ENCODE results near the gene GCSH.

The GCSH gene

GRCh38 chr16:81077076-81077940, 18.9 kb downstream of the GCSH start, which contains the start of gene C16orf46:
C16orf46 (minus strand) TSS chr16:81077238; CDS start chr16:81063955, 13,283 bp downstream.
- peaks cover 5% of the 10 kb centered on the region for H3K27me3 Mint-ChIP-seq (ENCODE audit: low read depth)
- no peaks in the 10 kb centered on the region for H3K36me3 Mint-ChIP-seq (ENCODE audit: low read depth)
- no peak within 1 kb of the TSS for H3K4me3 Mint-ChIP-seq
- no peaks in the 10 kb centered on the region for H3K9me3 Mint-ChIP-seq
- peaks cover 4% of the 10 kb centered on the region for H3K4me1 Mint-ChIP-seq (ENCODE audit: low read depth)
- no peak within 1 kb of the TSS for H3K27ac Mint-ChIP-seq

GRCh38 chr16:81076566-81077075, 19.6 kb downstream of the GCSH start:
- H3K36me3 Mint-ChIP-seq (ENCODE audit: low read depth) = no peaks in the 10 kb centered on the region
- H3K4me3 Mint-ChIP-seq = no peak overlapping the region
- no peaks in the 10 kb centered on the region for H3K9me3 Mint-ChIP-seq
- H3K27ac Mint-ChIP-seq = no peak overlapping the region
- peaks cover 5% of the 10 kb centered on the region for H3K27me3 Mint-ChIP-seq (ENCODE audit: low read depth)
- H3K4me1 Mint-ChIP-seq (ENCODE audit: low read depth) = peaks cover 4% of the 10 kb centered on the region

- H3K9me3 Mint-ChIP-seq = no peaks in the 10 kb centered on the region
- H3K36me3 Mint-ChIP-seq (ENCODE audit: low read depth) = no peaks in the 10 kb centered on the region
- H3K27ac Mint-ChIP-seq = no peak overlapping the region
- peaks cover 9% of the 10 kb centered on the region for H3K27me3 Mint-ChIP-seq (ENCODE audit: low read depth)
- H3K4me3 Mint-ChIP-seq = no peak overlapping the region
- peaks cover 4% of the 10 kb centered on the region for H3K4me1 Mint-ChIP-seq (ENCODE audit: low read depth)
These were observed 22.4 kb downstream of the GCSH start for GRCh38 chr16:81073560-81074330.

- Mint-ChIP-seq H3K27me3 (ENCODE audit: low read depth) (peaks cover 9% of the 10 kb centered on the region), H3K4me1 (ENCODE audit: low read depth) (peaks cover 6% of the 10 kb centered on the region), H3K9me3 (no peaks in the 10 kb centered on the region)
These were observed 24.4 kb downstream of the GCSH start for GRCh38 chr16:81071805-81072204.

GRCh38 chr16:81070979-81071378, 25.2 kb downstream of the GCSH start:
- Mint-ChIP-seq H3K4me3 (no peak overlapping the region), H3K4me1 (ENCODE audit: low read depth) (peaks cover 6% of the 10 kb centered on the region), H3K36me3 (ENCODE audit: low read depth) (no peaks in the 10 kb centered on the region), H3K9me3 (no peaks in the 10 kb centered on the region), H3K27ac (no peak overlapping the region), H3K27me3 (ENCODE audit: low read depth) (peaks cover 9% of the 10 kb centered on the region)

More at GRCh38 chr16:81071805-81072204, 24.4 kb downstream of the GCSH start:
- Mint-ChIP-seq H3K27ac (no peak overlapping the region), H3K36me3 (ENCODE audit: low read depth) (no peaks in the 10 kb centered on the region), H3K4me3 (no peak overlapping the region)

GRCh38 chr16:81069063-81069462, 27.1 kb downstream of the GCSH start:
- Mint-ChIP-seq H3K4me1 (ENCODE audit: low read depth) (peaks cover 4% of the 10 kb centered on the region), H3K4me3 (no peak overlapping the region), H3K27me3 (ENCODE audit: low read depth) (peaks cover 4% of the 10 kb centered on the region), H3K9me3 (no peaks in the 10 kb centered on the region), H3K36me3 (ENCODE audit: low read depth) (no peaks in the 10 kb centered on the region), H3K27ac (no peak overlapping the region)

- Mint-ChIP-seq H3K27me3 (ENCODE audit: low read depth) (peaks cover 4% of the 10 kb centered on the region), H3K4me3 (no peak overlapping the region), H3K36me3 (ENCODE audit: low read depth) (no peaks in the 10 kb centered on the region), H3K27ac (no peak overlapping the region), H3K4me1 (ENCODE audit: low read depth) (peaks cover 4% of the 10 kb centered on the region), H3K9me3 (no peaks in the 10 kb centered on the region)
These were observed 29.0 kb downstream of the GCSH start for GRCh38 chr16:81067166-81067565.

GRCh38 chr16:81066681-81067080, 29.5 kb downstream of the GCSH start:
- Mint-ChIP-seq H3K36me3 (ENCODE audit: low read depth) (no peaks in the 10 kb centered on the region), H3K27me3 (ENCODE audit: low read depth) (peaks cover 4% of the 10 kb centered on the region)

GRCh38 chr16:81061871-81062608, 34.2 kb downstream of the GCSH start:
- Mint-ChIP-seq H3K36me3 (ENCODE audit: low read depth) (no peaks in the 10 kb centered on the region), H3K4me1 (ENCODE audit: low read depth) (peaks cover 2% of the 10 kb centered on the region), H3K4me3 (no peak overlapping the region), H3K9me3 (no peaks in the 10 kb centered on the region), H3K27me3 (ENCODE audit: low read depth) (no peaks in the 10 kb centered on the region), H3K27ac (no peak overlapping the region)

More at GRCh38 chr16:81066681-81067080, 29.5 kb downstream of the GCSH start:
- Mint-ChIP-seq H3K4me3 (no peak overlapping the region), H3K27ac (no peak overlapping the region), H3K4me1 (ENCODE audit: low read depth) (peaks cover 4% of the 10 kb centered on the region), H3K9me3 (no peaks in the 10 kb centered on the region)

- H3K27me3 Mint-ChIP-seq (ENCODE audit: low read depth) = no peaks in the 10 kb centered on the region
- H3K27ac Mint-ChIP-seq = no peak overlapping the region
- H3K9me3 Mint-ChIP-seq = no peaks in the 10 kb centered on the region
- H3K4me3 Mint-ChIP-seq = no peak overlapping the region
- no peaks in the 10 kb centered on the region for H3K36me3 Mint-ChIP-seq (ENCODE audit: low read depth)
- no peaks in the 10 kb centered on the region for H3K4me1 Mint-ChIP-seq (ENCODE audit: low read depth)
These were observed 34.9 kb downstream of the GCSH start for GRCh38 chr16:81061307-81061640.

- H3K36me3 Mint-ChIP-seq (ENCODE audit: low read depth) = no peaks in the 10 kb centered on the region
- no peaks in the 10 kb centered on the region for H3K9me3 Mint-ChIP-seq
- H3K27ac Mint-ChIP-seq = no peak overlapping the region
- no peak overlapping the region for H3K4me3 Mint-ChIP-seq
- H3K4me1 Mint-ChIP-seq (ENCODE audit: low read depth) = no peaks in the 10 kb centered on the region
- no peaks in the 10 kb centered on the region for H3K27me3 Mint-ChIP-seq (ENCODE audit: low read depth)
These were observed 35.5 kb downstream of the GCSH start for GRCh38 chr16:81060576-81061306.

GRCh38 chr16:81053761-81054160, 42.4 kb downstream of the GCSH start:
- peaks cover 5% of the 10 kb centered on the region for H3K36me3 Mint-ChIP-seq (ENCODE audit: low read depth)
- H3K27me3 Mint-ChIP-seq (ENCODE audit: low read depth) = no peaks in the 10 kb centered on the region
- H3K27ac Mint-ChIP-seq = no peak overlapping the region
- H3K9me3 Mint-ChIP-seq = peaks cover 21% of the 10 kb centered on the region
- no peaks in the 10 kb centered on the region for H3K4me1 Mint-ChIP-seq (ENCODE audit: low read depth)
- H3K4me3 Mint-ChIP-seq = no peak overlapping the region

- H3K4me3 Mint-ChIP-seq = no peak overlapping the region
- no peaks in the 10 kb centered on the region for H3K9me3 Mint-ChIP-seq
- H3K36me3 Mint-ChIP-seq (ENCODE audit: low read depth) = peaks cover 47% of the 10 kb centered on the region
- H3K4me1 Mint-ChIP-seq (ENCODE audit: low read depth) = peaks cover 6% of the 10 kb centered on the region
- H3K27ac Mint-ChIP-seq = no peak overlapping the region
- H3K27me3 Mint-ChIP-seq (ENCODE audit: low read depth) = no peaks in the 10 kb centered on the region
These were observed 53.4 kb downstream of the GCSH start for GRCh38 chr16:81042821-81043220.

GRCh38 chr16:81041696-81042095, 54.5 kb downstream of the GCSH start:
- no peak overlapping the region for H3K4me3 Mint-ChIP-seq
- no peaks in the 10 kb centered on the region for H3K27me3 Mint-ChIP-seq (ENCODE audit: low read depth)
- peaks cover 54% of the 10 kb centered on the region for H3K36me3 Mint-ChIP-seq (ENCODE audit: low read depth)
- H3K9me3 Mint-ChIP-seq = no peaks in the 10 kb centered on the region
- peaks cover 16% of the 10 kb centered on the region for H3K4me1 Mint-ChIP-seq (ENCODE audit: low read depth)
- no peak overlapping the region for H3K27ac Mint-ChIP-seq

All from T-helper 1 cell treated with Interleukin-12 subunit alpha and Interleukin-12 subunit beta and Interleukin-4 antibody, amounts not matched to agents 30 μg/mL and 1 μg/mL, for 36 hours (primary cell).